ENCODE measurements around the gene CIAO1.
"Not testable (repeated sequence)": the region's sequence is repeated elsewhere in the genome, so short reads cannot be mapped to it uniquely, and the experiment has no call there.

DNA sequence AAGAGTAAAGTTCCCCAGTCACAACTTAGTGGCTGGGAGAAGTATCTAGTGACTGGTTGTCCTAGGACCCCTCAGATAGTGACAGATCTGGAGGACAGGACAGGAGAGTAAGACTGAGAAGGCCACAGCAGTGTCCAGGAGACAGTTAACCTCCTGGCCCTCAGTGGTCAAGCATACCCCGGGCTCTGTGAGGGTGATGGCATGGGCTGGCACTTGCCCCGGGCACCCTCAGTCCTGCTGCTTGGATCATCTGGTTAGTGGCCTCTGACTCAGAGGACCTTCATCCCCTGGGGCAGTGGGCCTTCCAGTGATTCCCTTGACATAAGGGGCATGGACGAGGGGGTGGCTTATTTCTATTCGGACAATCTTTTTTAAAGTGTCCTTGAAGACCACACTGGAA, 46.1 kb upstream of the CIAO1 start:
- TF ChIP-seq, protein P1, sequence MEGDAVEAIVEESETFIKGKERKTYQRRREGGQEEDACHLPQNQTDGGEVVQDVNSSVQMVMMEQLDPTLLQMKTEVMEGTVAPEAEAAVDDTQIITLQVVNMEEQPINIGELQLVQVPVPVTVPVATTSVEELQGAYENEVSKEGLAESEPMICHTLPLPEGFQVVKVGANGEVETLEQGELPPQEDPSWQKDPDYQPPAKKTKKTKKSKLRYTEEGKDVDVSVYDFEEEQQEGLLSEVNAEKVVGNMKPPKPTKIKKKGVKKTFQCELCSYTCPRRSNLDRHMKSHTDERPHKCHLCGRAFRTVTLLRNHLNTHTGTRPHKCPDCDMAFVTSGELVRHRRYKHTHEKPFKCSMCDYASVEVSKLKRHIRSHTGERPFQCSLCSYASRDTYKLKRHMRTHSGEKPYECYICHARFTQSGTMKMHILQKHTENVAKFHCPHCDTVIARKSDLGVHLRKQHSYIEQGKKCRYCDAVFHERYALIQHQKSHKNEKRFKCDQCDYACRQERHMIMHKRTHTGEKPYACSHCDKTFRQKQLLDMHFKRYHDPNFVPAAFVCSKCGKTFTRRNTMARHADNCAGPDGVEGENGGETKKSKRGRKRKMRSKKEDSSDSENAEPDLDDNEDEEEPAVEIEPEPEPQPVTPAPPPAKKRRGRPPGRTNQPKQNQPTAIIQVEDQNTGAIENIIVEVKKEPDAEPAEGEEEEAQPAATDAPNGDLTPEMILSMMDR (IDR thresholded peaks at IDR 0.05; ENCODE audit: insufficient read depth, low read depth, low read length): not testable (repeated sequence)
- not testable (repeated sequence) for TF ChIP-seq EZH2 (IDR thresholded peaks at IDR 0.05; ENCODE audit: insufficient read depth, low read length)

Data from astrocyte (in vitro differentiated cells and primary cell).